GM19452 (cell line): Measurements from ENCODE around the gene GPR156.
"Not testable (repeated sequence)": the region's sequence is repeated elsewhere in the genome, so short reads cannot be mapped to it uniquely, and the experiment has no call there.

Experiments
- ATAC-seq: cut with Tn5 transposase; IDR thresholded peaks from one replicate; pipeline ENCODE4 v1.9.1; 2021; ENCODE audit not compliant: unreplicated experiment

GPR156 gene

DNA sequence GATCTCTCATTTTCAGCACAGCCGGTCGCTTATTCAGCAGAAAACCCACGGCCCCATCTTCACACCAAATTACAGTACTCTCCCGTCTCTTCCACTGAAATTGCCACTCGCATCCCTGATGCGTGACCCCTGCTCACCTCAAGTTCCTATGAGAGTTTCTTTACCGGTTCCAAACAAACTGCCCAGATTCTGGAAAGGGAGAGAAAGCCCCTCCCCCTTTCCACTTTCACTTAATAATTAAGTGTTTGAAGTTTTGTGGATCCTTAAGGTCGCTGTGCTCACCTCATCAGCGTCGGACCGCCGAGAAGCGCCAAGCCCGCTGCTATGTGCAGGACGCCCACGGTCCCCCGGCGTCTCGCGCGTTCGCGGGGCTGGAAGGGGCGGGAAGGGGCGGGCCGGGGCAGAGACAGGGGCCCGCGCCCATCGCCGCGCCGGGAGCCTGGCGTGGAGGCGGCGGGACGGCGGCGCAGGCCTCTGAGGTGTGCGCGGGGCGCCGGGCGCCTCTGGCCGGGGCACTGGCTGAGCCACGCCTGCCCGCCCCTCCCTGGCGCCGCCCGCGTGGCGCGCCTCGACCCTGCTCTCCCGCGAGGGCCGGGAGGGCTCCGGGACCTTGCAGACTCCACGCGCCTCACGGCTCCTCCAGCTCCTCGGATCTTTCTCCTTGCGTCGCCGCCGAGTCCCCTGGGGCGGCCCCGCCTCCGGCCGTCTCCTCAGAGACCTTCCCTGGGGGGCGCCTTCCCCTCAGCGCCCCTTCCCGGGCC, at the start of gene GPR156:
Gene GPR156 (minus strand): TSS at position 476 of the 761 bp plus-strand sequence. CDS start 41,124 bp downstream, outside the sequence.
- ATAC-seq: no peak

GRCh38 chr3:120332646-120333045, 47.6 kb upstream of the GPR156 start:
- ATAC-seq: no peak

DNA sequence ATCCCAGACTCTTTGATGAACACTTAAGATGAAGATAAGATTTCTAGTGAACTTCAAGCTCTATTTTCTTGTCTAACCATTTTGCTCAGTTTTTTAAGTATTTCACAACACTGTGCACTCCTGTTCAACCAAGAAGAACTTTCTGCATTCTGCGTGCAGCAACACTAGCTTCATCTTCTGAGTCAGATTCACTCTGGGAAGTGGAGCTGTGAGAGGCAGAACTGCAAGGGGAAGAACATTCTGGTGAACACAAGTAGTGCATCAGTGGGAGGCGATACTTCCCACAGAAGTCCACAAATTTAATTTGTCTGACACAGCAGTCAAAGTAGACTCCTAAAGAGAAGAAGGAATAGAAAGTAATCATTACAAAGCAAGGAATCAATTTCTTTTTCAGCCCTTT, 46.1 kb upstream of the GPR156 start:
- no peak for ATAC-seq

GRCh38 chr3:120326784-120327183, 41.8 kb upstream of the GPR156 start:
- no peak for ATAC-seq

- no peak for ATAC-seq
Measured at GRCh38 chr3:120324190-120324589, 39.2 kb upstream of the GPR156 start.

DNA sequence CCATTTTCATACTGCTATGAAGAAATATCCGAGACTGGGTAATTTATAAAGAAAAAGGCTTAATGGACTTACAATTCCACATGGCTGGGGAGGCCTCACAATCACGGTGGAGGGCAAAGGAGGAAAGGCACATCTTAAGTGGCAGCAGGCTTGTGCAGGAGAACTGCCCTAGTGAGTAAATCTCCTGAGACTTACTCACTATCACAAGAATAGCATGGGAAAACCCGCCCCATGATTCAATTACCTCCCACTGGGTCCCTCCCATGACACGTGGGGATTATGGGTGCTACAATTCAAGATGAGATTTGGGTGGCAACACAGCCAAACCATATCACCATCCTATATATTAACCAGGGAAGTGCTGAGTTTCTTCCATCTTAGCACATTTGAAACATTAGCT, 38.7 kb upstream of the GPR156 start:
- ATAC-seq: not testable (repeated sequence)

DNA sequence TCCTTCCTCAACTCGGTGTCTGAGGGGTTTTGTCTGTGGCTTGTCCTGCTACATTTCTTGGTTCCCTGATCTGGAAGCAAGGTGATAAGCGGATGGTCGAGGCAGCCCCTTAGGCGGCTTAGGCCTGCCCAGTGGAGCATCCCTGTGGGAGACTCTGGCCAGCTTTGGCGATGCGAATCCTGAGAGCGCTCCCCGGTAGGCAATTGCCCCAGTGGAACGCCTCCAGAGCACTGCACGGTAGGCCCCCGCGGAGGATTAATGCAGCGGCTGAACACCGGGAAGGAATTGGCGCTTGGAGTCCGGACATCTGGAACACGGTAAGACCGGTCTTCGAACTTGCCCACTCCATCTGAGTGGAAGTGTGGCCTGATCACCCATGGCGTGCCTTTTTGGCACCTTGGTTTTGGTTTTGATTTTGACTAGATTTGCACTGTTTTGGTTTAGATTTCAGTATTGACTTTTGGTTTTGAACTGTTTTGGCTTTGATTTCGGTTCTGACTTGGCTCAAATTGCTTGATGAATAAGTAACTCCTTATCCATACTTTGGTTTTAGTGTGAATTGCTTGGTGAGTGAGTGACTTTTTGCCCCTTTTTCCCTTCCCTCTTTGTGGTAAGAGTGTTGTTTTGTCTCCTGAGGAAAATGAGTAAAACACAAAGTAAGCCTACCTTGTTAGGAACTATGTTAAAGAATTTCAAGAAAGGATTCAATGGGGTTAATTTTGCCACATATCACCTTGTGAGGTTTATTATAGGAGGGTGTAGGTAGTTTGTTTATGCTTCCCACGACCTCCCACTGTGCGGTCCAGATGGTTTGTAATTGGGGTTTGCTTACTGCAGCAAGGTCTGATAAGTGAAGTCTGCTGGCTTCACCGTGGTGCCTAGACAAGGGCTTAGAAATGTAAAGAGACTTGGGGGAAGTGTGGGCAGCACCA, 27.1 kb upstream of the GPR156 start:
- no peak for ATAC-seq

DNA sequence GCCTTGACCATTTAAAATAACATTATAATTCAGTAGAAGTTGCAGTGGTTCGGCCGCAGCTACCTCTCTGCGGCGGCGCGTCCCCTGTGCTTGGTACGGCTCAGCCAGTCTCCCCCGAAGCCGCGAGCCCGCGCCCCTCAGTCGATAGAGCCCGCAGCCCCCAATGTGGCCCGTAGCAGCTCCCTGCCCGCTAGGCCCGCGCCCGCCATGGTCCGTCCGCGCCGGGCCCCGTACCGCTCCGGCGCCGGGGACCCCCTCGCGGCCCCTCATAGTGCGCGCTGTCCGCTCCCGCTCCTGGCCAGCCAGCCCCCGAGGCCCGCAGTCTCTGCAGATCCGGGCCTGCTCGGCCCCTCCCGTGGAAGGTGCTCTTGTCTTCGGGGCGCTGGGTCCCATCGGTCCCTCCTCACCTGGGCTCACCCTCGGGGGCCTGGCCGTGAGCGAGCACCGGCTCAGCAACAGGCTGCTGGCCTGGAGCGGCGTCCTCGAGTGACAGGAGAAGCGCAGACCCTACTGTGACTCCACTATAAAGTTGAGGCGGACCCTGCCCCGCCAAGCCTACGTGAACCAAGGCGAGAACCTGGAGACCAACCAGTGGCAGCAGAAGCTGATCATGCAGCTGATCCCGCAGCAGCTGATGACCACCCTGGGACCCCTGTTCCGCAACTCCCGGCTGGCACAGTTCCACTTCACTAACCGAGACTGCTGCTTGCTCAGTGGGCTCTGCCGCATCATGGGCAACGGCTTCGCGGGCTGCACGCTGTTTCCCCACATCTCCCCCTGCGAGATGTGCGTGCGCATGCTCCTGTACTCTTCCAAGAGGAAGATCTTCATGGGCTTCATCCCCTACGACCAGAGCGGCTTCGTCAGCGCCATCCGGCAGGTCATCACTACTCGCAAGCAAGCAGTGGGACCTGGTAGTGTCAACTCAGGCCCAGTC, 21.8 kb upstream of the GPR156 start:
- ATAC-seq: no peak

DNA sequence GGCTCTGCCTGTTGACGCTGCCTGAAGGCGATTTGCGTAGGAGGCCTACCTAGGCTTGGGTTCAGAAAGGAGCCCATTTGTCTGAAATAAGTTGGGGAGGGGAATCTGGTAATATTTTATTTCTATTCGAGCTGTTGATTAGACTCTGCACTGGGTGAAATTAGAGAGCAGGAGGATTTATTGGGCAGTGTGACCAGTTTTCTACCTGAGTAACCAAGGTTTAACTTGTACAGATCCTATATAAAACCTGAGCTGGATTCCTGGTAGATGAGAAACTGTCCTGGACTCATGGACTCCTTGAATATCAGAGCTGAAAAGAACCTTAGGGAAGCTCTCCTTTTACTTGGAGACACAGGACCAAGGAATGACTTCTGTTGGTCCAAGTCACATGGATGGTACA, 19.6 kb upstream of the GPR156 start:
- ATAC-seq: no peak

DNA sequence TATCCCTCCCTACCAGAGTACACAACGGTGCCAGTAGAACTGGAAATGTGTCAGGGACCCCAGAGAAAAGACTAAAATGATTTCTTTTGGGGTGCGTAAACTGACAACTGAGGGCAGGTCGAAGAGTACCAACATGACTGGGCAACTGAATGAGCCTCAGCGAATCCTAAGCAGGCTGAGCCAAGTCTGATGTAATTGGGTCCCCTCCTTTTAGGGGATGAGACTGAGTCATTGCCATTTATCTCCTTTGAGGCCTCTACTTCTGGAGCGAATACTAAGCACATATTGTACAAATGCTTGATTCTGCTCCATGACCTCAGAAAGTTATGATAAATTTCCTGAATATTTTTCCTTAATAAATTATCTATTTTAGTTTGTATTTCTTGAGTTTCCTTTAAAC, 17.3 kb upstream of the GPR156 start:
- no peak for ATAC-seq

- ATAC-seq: no peak
Measured at GRCh38 chr3:120300971-120301370, 15.9 kb upstream of the GPR156 start.

GRCh38 chr3:120299403-120299802, 14.4 kb upstream of the GPR156 start:
- ATAC-seq: no peak

DNA sequence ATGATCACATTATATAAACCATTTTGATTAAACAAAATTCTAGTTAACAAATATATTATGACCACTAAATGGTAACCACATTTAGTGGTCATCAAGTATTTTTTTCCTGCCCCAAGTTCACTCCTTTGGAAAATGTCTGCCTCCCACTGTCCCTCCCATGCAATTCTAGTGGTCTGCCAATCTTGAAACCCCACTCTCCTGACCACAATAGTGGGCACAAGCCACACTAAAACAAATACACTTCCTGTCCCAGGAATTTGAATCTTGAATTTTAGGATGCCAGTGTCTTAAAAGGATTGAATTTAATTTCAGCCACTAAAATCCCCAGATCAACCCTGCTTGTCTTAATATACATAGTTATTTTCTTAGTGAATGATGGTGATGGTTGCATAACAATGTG, 14.0 kb upstream of the GPR156 start:
- no peak for ATAC-seq

GRCh38 chr3:120291552-120291951, 6.5 kb upstream of the GPR156 start:
- ATAC-seq: not testable (repeated sequence)

- ATAC-seq: no peak
Measured at GRCh38 chr3:120289636-120290035, 4.6 kb upstream of the GPR156 start.

DNA sequence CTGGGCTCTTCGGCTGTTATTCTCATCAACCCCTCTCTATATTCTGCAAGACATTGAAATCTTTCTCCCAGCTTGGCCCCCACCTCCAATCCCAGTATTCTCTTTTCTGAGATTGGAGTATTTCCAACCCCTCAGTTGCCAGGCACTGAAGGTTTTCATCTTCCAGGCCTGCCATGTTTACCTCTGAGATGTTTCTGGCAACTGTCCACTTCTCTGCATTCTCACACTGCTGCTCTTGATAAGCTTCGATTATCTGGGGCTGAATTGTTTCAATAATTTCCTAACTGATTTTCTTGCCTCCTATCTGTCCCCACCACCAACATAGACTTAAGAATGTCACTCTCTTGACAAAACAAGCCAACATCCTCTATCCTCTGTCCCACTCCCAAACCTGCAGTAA, 1.4 kb upstream of the GPR156 start:
- no peak for ATAC-seq

- no peak for ATAC-seq
Measured at GRCh38 chr3:120285508-120285841, 453 bp upstream of the GPR156 start.

- ATAC-seq: no peak
Measured at GRCh38 chr3:120281261-120281660, 3.8 kb downstream of the GPR156 start.

- no peak for ATAC-seq
Measured at GRCh38 chr3:120280566-120280965, 4.5 kb downstream of the GPR156 start.

DNA sequence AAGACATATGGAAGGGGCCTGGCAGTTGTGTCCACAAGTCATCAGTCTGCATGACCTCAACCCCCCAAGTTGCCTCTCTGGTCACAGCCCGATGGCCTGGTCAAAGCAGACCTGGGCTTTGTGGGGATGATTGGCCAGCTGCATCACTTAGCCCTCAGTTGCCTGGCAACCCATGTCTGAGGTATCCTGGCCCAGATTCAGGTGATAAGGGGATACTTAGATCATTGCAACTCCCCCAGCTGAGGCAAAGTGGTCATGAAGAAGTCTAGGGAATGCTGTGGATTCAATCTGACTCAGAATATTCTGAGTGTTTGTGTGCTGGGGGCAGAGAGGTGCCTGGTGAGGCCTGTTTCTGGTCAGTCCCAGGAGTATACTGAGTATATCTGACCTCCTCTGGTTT, 5.0 kb downstream of the GPR156 start:
- no peak for ATAC-seq

DNA sequence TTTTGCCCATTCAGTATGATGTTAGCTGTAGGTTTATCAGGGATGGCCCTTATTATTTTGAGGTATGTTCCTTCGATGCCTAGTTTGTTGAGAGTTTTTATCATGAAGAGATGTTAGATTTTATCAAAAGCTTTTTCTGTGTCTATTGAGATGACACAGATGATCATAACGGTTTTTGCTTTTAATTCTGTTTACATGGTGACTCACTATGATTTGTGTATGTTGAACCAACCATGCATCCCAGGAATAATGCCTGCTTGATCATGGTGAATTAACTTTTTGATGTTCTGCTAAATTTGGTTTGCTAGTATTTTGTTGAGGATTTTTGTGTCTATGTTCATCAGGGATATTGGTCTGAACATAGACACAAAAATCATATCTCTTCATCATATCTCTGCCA, 8.3 kb downstream of the GPR156 start:
- no peak for ATAC-seq
